HG03280 (cell line): ENCODE results near the gene CENPP.
"Not testable (repeated sequence)": the region's sequence is repeated elsewhere in the genome, so short reads cannot be mapped to it uniquely, and the experiment has no call there.

Experiments used
- ATAC-seq: cut with Tn5 transposase; IDR thresholded peaks from one replicate; pipeline ENCODE4 v1.9.1; 2021; ENCODE audit warnings: mild to moderate bottlenecking, moderate library complexity; ENCODE audit not compliant: unreplicated experiment

The CENPP gene

DNA sequence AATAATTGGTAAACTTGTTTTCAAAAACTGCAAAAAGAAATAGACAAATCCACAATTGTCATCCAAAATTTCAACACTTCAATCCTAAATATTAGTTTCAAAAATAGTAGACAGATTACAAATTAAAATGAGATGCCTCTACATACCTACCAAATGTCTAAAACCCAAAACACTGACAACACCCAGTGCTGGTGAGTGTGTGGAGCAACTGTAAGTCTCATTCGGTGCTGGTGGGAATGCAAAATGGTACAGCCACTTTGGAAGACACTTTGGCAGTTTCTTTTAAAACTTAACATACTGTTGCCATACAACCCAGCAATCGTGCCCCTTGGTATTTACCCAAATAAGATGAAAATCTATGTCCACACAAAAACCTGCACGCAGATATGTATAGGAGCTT is 203.4 kb downstream of the CENPP start:
- no peak for ATAC-seq

DNA sequence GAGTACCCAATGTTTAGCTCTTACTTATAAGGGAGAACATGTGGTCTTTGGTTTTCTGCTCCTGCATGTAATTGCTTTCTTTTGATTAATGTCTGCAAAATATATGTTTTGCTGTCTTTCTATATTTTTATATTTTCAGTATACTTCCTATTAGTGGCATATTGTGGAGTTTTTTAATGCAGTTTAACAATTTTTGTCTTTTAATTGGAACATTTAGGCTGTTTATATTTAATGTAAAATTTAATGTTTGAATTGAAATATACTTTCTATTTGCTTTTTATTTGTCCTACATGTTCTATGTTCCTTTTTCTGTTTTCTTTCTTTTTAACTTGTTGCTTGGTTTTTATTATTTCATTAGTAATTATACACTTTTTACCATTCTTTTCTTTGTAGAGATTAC is 205.1 kb downstream of the CENPP start:
- ATAC-seq: no peak

GRCh38 chr9:92534204-92534603 is 208.5 kb downstream of the CENPP start:
- ATAC-seq: peak; percentile 15

DNA sequence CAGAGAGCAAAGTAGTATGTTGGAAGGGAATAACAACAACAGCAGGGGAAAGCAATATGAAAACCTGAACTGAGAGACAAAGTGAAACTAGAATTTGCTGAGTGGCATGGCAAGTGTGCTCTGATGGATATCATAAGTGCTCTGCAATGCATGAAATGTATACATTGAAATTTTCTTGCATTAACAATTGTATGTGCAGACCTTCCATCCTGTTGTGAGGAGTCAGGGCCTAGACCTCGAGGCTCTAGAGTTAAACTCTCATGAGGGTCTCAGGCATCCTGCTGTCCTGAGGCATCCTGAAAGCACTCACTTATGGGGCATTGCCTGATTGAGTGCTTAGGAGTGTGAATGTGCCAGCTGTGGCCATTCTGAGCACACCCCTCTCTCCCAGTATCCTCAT is 208.9 kb downstream of the CENPP start:
- peak; percentile 52 for ATAC-seq

DNA sequence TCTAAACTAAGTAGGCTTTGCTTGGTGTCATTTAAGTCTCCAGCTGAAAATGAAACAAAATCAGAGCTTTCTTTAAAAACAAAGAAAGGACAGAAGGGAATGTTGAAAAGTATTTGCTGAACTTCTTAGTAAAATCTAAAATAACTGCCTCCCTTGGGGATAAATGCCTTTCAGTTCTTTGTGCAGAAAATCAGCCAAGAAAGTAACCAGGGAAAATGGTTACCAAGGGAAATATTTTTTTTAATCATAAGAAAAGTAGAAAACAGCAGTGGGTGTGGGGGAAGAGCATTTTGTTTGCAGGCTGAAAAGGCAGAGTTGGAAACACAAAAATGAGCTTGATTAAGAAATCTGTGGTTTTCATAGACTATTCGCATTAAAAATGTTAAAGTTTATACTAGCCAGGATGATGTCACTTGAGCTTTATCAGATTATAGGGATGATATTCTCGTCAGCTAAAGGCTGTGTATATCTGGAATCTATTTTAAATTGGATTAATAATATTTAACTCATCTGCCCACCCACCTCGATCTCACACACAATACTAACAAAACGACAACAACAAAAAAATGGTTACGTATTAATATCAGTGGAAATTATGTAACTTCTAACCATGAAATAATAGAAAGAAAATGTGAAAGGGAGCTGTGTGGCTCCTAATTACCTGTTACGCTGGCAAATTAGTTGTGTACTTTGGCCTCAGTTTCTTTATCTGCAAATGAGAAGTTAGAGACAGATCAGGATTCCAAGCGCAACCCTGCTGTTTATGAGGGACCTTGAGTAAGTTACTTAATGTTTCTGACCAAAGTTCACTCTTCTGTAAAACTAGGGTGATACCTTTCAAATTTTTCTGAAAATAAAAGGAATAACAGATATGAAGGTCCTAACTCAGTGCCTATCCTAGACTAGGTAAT is 210.4 kb downstream of the CENPP start, which contains the start of gene ECM2:
ECM2 (minus strand) TSS at position 51 of the 911 bp plus-strand sequence. CDS start 13,124 bp downstream, outside the sequence.
- no peak for ATAC-seq

DNA sequence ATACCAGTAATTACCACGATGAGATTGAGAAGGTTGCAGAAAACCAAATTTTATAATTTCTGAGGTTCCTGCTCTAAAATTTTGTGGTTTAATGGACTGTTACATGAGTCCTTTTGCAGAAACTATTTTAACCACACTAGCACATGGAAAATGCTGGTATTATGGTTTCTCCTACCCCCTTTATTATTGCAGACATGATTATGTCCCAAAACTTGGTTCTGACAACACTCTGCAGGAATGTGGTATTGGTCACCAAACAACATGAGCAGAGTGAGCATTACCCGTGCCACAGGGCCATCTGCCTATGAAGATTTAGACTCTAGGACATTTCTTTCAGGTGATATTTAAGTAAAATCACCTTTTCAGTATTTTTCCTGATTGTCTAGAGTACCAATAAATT is 212.8 kb downstream of the CENPP start:
- no peak for ATAC-seq

GRCh38 chr9:92543972-92544371 is 218.2 kb downstream of the CENPP start:
- ATAC-seq: no peak

- ATAC-seq: no peak
These were observed 219.3 kb downstream of the CENPP start for GRCh38 chr9:92545002-92545510.

- ATAC-seq: no peak
These were observed 221.6 kb downstream of the CENPP start for GRCh38 chr9:92547356-92547755.

DNA sequence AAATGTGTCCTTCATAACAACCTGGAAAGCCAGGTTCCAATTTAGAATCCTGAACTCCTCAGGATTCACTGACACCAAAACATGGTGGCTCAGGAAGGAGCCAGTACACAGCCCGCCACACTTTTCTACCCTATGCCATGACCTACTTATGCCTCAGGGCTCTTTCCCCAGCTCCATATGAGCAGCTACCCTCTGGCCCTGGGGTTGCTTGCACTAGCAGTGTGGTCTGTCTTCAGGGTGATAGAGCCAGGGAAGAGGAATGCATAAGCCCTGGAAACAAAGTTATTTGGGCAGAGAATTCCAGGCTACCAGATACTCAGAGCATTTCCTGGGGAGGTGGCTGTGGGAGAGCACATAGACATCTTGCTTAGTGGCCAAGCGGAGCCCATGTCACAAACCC is 225.0 kb downstream of the CENPP start:
- ATAC-seq: no peak

DNA sequence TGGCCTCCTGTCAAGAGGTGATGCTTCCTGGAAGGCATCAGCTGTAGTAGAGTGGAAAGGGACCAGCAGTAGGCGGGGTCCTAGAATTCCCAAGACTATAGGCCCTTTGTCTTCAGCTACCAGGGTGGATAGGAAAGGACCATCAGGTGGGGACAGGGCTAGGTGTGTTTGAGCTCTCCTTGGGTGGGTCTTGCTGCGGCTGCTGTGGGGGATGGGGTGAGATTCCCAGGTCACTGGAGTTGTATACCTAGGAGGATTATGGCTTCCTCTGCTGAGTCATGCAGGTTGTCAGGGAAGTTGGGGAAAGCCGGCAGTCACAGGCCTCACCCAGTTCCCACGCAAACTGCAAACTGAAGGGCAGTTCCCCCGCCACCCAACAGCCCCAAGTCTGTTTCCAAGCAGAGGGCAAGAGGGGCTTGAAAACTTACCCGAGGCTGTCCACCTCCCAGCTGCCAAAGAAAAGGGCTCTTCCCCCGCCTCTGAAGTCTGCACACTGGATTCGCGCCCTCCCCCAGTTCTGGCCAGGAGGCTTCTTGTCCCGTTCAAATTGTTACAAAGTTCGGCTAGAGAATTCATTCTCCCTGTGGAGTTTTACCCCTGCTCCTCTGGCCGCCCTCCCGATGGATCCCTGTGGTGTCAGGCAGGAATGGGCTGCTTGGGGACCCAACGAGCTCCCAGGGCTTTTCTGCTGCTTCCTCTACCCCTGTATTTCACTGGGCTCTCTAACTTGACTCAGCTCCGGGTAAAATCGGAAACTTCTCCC is 233.0 kb downstream of the CENPP start:
- no peak for ATAC-seq

- ATAC-seq: no peak
These were observed 235.9 kb downstream of the CENPP start for GRCh38 chr9:92561374-92562330.

- ATAC-seq: no peak
These were observed 236.8 kb downstream of the CENPP start for GRCh38 chr9:92562461-92562967.

DNA sequence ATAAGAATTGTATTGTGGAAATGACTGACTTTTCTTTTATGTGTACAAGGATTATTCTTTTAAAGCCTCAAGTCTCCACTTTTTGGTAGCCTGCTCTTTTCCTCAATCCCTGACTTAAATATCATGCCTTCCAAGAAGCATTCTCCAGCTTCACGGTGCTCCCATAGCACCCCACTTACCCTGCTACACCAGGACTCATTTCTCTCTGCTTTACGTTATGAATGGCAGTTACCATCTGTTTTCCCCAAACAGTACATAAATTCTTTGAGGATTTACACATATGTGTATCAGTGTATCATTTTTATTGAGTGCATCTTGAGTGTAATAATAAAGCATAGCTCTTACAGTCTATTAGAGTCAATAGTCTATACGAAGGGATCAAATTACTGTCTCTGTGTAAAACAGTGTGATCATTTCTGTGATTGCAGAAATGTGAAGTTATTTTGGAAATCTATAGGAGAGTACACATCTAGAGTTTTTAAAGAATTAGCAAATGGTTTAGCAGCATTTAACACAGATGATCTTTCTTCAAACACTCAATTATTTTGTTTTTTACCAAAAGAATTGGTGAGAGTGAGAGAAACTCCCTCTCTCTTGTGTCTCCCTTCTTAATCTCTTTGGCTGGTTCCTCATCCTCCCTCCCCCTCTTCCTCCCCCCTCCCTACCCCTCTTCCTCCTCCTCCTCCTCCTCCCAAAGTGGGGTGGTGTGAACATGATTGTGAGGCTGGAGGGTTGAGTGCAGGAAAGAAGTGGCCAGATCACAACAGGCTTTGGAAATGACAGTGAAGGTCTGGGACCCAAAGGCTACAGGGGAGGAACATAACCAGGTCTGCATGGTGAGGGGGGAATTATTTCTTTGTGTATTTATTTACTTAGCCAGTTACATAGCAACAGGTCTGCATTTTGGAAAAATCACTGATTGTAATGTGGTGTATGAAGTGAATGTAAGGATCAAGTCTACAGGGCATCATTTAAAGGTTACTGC is 237.7 kb downstream of the CENPP start:
- no peak for ATAC-seq

DNA sequence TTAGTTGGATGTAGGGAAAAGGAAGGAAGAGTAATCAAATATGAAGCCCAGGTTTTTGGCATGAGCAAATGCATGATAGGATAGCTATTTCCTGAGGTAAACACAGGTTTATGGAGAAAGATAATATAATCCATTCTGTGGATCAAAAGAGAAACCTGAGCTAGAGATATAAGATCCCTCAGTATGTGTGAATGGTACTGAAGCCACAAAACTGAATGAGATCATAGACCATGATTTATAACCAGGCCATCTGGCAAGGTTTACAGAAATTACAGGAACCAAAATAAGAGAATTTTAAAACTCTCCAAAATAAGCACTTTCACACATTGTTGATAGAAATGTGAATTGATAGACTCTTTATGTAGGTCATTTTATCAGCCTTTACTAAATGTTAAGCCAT is 238.8 kb downstream of the CENPP start:
- ATAC-seq: no peak

DNA sequence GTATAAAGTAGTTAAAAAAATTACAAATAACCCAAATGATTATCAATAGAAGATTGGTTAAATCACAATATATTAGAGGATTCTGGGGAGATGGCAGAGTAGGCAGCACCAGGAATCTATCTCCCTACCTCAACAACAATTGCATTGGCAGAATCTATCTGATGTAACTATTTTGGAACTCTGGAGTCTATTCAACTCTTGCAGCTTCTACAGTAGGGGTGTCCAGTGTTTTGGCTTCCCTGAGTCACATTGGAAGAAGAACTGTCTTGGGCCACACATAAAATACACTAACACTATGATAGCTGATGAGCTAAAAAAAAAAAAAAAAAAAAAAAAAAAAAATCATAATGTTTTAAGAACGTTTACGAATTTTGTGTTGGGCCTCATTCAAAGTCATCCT is 239.2 kb downstream of the CENPP start:
- no peak for ATAC-seq

DNA sequence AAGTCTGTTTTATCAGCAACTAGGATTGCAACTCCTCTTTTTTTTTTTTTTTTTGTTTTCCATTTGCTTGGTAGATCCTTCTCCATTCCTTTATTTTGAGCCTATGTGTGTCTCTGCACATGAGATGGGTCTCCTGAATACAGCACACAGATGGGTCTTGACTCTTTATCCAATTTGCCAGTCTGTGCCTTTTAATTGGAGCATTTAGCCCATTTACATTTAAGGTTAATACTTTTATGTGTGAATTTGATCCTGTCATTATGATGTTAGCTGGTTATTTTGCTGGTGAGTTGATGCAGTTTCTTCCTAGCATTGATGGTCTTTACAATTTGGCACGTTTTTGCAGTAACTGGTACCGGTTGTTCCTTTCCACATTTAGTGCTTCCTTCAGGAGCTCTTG is 246.1 kb downstream of the CENPP start:
- ATAC-seq: not testable (repeated sequence)

DNA sequence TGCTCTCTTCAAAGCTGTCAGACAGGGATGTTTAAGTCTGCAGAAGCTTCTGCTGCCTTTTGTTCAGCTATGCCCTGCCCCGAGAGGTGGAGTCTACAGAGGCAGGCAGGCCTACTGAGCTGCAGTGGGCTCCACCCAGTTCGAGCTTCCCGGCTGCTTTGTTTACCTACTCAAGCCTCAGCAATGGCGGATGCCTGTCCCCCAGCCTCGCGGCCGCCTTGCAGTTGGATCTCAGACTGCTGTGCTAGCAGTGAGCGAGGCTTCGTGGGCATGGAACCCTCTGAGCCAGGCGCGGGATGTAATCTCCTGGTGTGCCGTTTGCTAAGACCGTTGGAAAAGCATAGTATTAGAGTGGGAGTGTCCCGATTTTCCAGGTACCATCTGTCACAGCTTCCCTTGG is 247.9 kb downstream of the CENPP start:
- not testable (repeated sequence) for ATAC-seq

- no peak for ATAC-seq
These were observed 250.4 kb downstream of the CENPP start for GRCh38 chr9:92576175-92576574.
